NCI-H2171 (cell line): ENCODE results near the gene ZNF296.

Source experiments
- DNase-seq: peaks from one replicate; lab custom pipeline; 2025; lab: John Stamatoyannopoulos, UW

Gene ZNF296

GRCh38 chr19:45059258-45059965, 16.9 kb downstream of the ZNF296 start:
- DNase-seq = peak; percentile 38

DNA sequence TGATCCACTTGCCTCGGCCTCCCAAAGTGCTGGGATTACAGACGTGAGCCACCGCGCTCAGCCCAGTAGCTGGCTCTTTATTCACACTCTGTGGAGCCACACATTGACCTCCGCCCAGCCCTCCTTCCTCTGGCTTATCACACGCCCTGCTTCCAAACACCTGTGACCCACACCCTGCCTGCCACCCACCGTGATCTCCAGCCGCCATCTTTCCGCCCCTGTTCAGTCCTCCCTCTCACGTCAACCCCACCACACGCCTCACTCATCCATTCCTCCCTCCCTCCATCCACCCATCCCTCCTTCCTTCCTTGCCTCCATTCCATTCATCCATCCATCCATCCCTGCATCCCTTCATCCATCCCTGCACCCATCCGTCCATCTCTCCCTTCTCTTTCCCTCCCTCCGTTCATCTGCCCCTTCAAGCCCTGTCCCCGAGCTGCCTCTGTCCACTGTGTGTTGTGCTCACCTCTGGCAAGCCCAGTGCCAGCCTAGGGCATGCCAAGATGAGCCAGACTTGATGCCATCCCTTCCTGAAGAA, 17.6 kb downstream of the ZNF296 start:
- DNase-seq = no peak

GRCh38 chr19:45057444-45057843, 18.8 kb downstream of the ZNF296 start:
- no peak for DNase-seq

DNA sequence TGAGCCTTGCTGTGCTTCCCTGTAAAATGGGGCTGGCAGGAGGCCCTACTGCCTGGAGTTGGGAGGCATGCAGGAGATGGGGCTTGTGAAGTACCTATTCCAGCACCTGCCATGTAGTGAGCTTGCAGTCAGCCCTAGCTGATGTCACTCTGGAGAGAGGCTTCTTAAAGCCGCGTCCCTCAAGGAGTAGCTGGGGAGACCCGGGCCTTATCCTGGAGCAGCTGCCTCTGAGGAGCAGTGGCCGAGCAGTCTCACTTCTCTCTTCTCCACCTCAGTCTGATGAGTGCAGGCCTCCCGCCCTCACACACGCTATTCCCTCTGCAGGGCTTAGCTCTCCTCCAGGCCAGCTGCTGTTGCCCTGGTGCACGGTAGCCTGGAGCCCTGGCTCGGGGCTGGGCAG, 19.4 kb downstream of the ZNF296 start:
- no peak for DNase-seq

GRCh38 chr19:45051929-45052579, 24.2 kb downstream of the ZNF296 start:
- DNase-seq = no peak

- no peak for DNase-seq
These were observed 26.2 kb downstream of the ZNF296 start for GRCh38 chr19:45050036-45050435.

DNA sequence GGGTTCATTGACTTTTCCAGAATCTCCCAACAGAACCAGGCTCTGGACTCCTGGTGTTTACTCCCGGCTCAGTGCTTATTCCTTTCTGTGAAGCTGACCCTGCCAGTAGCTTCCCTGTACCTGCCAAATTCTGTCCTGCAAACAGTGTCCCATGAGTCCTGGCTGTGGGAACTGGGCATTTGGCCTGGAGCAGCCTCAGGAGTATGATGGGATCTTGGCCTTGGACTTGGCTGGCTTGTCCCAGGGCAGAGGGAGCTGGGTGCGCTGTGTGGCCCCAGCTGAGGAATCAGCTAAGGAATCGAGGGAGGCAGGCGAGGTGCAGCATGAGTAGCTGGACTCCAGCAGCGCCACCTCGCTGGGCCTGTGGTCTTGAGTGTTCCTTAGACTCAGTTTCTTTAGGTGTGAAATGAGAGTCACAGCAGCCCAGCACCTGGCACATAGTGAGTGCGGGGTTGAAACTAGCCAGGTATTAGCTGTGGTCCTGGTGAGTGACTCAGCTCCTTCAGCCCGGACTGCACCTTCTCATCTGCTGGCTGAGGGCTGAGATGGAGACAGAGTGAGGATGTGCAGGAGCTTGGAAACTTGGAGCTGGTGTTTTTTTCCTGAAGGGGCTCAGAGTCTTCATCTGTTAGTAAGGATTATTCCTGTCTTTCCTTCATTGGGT, 27.1 kb downstream of the ZNF296 start:
- DNase-seq = no peak

DNA sequence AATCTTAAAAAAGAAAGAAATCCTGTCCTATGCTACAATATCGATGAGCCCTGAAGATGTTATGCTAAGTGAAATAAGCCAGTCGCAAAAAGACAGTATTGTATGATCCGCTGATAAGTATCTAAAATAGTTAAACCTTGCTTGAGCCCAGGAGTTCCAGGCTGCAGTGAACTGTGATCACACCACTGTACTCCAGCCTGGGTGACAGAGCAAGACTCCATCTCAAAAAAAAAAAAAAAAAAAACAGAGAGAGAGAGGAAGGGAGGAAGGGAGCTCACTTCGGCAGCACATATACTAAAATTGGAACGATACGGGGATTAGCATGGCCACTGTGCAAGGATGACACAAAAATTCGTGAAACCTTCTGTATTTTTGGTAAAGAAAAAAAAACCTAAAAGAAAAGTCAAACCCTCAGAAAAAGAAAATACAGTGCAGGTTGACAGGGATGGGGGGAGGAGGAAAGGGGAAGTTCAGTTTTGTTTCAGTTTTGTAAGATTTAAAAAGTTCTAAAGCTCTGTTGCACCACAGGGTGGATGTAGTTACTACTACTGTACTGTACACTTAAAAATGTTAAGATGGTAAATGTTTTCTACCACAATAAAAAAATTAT, 29.0 kb downstream of the ZNF296 start:
- no peak for DNase-seq

DNA sequence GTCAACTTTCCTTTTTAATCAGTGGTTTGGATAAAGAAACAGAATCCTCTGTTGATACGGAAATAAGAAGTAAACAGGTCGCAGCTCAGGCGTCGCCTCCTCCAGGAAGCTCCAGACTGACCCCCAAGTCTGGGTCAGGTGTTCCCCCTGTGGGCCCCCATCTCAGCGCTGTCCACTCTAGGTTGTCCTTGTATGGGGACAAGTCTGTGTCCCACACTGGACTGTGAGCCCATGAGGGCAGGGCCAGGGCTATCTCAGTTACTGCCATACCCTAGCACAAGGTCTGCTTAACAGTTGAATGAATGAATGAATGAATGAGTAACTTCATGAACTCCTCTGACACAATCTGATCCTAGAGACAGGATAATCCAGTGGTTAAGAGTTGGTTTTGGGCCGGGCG, 29.9 kb downstream of the ZNF296 start:
- no peak for DNase-seq

DNA sequence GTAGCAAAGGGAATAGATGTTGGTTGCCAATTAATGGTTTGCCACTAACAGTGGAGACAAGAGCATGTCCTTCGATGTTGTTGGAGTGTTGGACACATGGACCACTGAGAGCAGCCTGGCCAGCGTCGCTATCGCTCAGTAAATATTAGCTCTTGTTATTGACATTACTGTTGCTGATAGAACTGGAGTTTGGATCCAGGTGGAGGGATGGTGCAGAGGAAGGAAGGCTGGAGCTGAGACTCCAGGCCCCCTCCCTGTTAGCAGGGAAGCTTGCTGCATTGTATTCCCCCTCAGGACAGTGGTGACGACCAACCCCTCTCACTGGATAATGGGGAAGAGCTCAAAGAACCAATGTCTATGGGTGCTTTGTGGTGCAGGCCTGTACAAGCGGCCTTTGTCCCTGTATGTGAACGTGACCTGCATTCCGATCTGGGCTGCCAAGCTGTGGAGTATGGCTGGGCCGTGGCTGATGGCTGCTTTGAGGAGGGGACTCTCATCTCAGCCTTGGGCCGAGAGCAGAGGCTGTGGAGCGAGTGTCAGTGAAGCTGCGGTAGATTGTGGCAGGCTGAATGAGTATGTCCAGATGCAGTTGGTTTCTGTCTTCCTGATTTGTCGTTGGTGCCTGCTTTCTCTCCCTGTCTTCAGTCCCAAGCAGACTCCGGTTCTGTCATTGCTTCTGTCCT, 30.5 kb downstream of the ZNF296 start:
- no peak for DNase-seq

- DNase-seq = no peak
These were observed 35.2 kb downstream of the ZNF296 start for GRCh38 chr19:45041125-45041524.

- no peak for DNase-seq
These were observed 36.1 kb downstream of the ZNF296 start for GRCh38 chr19:45040059-45040771.

DNA sequence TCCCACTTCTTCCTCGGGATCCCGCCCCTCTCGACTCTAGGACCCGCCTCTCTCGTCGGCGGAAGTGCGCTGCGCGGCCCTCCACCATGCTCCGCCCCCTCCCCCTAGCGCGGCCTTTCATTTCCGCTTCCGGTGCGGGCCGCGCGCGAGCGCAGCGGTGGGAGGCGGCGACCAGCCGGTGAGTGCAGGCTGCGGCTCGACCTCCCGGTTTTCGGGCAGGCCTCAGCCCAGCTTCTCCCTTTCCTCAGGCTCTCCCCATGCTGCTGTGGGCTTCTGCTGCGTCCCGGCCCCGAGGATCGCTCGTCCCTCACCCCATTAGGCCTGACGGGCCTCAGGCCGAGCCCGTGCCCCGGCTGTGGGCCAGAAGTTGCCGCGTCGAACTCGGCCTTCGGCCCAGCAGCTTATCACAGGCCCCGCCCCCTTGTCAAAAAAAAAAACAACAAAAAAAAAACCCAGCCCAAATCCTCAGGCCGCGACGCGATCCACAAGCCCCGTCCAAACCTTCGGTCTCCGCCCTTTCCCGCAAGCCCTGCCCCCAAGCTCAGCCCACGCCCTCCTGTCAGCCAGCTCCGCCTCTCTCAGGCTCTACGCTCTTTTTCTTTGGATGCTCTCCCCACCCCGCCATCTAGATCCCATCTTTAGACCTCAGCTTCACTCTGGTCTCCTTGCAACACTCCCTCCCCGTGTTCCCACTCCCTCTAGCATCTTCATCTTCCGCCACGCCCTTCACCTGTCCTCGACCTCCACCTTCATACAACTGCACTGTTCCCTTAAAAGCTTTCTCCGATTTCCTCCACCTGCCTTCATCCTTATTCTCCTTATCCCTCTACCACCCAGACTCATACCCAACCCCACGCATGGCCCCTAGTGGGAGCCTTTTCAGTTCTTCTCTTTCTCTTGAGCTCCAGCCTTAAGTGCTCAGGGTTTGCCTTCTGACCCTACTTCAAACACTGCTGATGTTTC, 37.1 kb downstream of the ZNF296 start, which contains the start of gene CLASRP:
Gene CLASRP (plus strand): TSS at position 115 of the 963 bp plus-strand sequence. CDS start 1,168 bp downstream, outside the sequence.
- DNase-seq = peak; percentile 91

DNA sequence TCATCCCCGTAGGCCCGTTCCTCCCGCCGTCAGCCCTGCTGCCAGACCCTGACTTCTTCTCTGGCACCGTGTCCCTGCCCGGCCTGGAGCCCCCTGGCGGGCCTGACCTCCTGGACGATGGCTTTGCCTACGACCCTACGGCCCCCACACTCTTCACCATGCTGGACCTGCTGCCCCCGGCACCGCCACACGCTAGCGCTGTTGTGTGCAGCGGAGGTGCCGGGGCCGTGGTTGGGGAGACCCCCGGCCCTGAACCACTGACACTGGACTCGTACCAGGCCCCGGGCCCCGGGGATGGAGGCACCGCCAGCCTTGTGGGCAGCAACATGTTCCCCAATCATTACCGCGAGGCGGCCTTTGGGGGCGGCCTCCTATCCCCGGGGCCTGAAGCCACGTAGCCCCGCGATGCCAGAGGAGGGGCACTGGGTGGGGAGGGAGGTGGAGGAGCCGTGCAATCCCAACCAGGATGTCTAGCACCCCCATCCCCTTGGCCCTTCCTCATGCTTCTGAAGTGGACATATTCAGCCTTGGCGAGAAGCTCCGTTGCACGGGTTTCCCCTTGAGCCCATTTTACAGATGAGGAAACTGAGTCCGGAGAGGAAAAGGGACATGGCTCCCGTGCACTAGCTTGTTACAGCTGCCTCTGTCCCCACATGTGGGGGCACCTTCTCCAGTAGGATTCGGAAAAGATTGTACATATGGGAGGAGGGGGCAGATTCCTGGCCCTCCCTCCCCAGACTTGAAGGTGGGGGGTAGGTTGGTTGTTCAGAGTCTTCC, 38.7 kb downstream of the ZNF296 start:
- no peak for DNase-seq

DNA sequence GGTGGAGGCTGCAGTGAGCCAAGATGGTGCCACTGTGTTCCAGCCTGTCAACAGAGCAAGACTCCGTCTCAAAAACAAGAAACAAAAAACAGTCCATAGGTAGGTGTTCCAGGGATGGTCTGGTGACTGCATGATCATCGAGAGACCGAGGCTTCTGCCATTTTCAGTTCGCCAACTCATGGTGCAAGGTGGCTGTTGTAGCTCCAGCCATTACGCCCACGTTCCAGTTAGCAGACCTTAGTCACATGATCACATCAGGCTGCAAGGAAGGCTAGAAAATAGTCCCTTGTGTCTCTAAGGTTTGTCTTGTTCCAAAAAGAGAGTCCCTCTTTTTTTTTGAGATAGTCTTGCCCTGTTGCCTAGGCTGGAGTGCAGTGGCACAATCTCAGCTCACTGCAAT, 40.5 kb downstream of the ZNF296 start:
- no peak for DNase-seq

GRCh38 chr19:45032421-45032820, 43.9 kb downstream of the ZNF296 start:
- DNase-seq = no peak

GRCh38 chr19:45030825-45031224, 45.5 kb downstream of the ZNF296 start:
- DNase-seq = no peak

GRCh38 chr19:45027371-45027770, 48.9 kb downstream of the ZNF296 start:
- DNase-seq = no peak

DNA sequence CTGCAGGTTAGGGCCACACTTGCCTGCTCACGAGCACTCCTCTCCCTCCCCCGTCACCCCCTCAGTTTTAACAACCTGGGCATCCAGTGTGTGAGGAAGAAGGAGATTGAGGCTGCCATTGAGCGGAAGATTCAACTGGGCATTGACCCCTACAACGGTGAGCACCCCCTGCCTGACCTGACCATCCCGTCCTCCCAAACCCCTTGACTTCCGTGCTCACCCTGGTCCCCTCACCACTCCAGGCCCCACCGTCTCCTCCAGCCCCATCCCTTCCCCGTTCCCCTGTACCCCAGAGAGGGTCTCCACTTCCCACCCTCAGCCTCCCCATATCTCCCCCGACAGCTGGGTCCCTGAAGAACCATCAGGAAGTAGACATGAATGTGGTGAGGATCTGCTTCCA, 51.0 kb downstream of the ZNF296 start:
- no peak for DNase-seq
